GM12865 (cell line): ENCODE data around the gene LRRN4.

Experiments
- DNase-seq: peaks from one replicate; pipeline ENCODE4 v3.0.0; 2010; ENCODE audit warnings: low read depth
- H3K4me3 ChIP-seq: 2 replicates; pipeline ENCODE4 v1.5.1; 2011; ENCODE audit warnings: mild to moderate bottlenecking, low read depth, low read length, control low read depth
- TF ChIP-seq, protein P1 (sequence below): IDR thresholded peaks from 2 replicates; pipeline ENCODE4 v1.5.1; 2011; ENCODE audit warnings: low read length, control low read depth, low read depth, inconsistent platforms; ENCODE audit not compliant: insufficient read depth; ENCODE audit errors: missing control alignments

The LRRN4 gene

GRCh38 chr20:6094565-6094964 is 40.7 kb upstream of the LRRN4 start:
- no peak overlapping the region for H3K4me3 ChIP-seq
- no peak for DNase-seq
- TF ChIP-seq, protein P1, sequence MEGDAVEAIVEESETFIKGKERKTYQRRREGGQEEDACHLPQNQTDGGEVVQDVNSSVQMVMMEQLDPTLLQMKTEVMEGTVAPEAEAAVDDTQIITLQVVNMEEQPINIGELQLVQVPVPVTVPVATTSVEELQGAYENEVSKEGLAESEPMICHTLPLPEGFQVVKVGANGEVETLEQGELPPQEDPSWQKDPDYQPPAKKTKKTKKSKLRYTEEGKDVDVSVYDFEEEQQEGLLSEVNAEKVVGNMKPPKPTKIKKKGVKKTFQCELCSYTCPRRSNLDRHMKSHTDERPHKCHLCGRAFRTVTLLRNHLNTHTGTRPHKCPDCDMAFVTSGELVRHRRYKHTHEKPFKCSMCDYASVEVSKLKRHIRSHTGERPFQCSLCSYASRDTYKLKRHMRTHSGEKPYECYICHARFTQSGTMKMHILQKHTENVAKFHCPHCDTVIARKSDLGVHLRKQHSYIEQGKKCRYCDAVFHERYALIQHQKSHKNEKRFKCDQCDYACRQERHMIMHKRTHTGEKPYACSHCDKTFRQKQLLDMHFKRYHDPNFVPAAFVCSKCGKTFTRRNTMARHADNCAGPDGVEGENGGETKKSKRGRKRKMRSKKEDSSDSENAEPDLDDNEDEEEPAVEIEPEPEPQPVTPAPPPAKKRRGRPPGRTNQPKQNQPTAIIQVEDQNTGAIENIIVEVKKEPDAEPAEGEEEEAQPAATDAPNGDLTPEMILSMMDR = no peak

- TF ChIP-seq, protein P1 = no peak
- H3K4me3 ChIP-seq = no peak overlapping the region
- no peak for DNase-seq
Observed at GRCh38 chr20:6094063-6094462, 40.2 kb upstream of the LRRN4 start.

GRCh38 chr20:6091661-6092060 is 37.8 kb upstream of the LRRN4 start:
- DNase-seq = no peak
- TF ChIP-seq, protein P1 = no peak
- no peak overlapping the region for H3K4me3 ChIP-seq

DNA sequence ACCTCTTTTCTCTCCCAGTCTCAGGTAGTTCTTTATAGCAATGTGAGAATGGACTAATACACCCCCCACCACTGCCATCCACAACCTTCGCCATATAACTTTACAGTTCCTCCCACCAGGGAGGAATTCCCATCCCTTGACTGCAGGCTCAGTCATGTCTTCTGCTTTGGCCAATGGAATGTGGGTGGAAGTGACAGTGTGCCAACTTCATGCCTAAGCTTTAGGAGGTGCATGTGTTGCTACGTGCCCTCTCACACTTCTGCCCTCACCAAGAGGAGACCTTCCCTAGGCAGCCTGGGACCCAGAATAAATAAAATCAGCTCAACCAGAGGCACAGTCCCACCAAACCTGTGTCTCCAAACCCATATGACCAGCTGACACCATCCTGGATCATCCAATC is 33.0 kb upstream of the LRRN4 start:
- H3K4me3 ChIP-seq = no peak overlapping the region
- DNase-seq = no peak
- TF ChIP-seq, protein P1 = no peak

DNA sequence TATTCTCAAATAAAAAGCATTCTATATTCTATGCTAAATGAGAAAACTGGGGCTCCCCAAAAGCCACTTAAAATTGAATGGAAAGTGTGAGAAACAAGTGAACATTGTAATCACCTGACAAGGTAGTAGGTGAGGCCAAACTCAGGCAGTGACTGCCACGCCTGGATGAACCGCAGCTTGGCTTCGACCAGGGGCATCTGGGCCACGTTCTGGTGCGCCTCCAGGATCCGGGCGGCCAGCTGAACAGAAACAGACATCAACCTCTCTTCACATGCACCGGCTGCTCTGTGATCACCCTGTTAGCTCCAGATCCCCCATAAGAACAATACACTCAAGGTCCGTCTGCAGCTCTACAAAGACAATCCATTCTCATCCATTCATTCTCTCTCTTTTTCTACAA is 30.1 kb upstream of the LRRN4 start:
- TF ChIP-seq, protein P1 = no peak
- DNase-seq = no peak
- no peak overlapping the region for H3K4me3 ChIP-seq

GRCh38 chr20:6081236-6081635 is 27.4 kb upstream of the LRRN4 start:
- no peak overlapping the region for H3K4me3 ChIP-seq
- TF ChIP-seq, protein P1 = no peak
- DNase-seq = no peak

DNA sequence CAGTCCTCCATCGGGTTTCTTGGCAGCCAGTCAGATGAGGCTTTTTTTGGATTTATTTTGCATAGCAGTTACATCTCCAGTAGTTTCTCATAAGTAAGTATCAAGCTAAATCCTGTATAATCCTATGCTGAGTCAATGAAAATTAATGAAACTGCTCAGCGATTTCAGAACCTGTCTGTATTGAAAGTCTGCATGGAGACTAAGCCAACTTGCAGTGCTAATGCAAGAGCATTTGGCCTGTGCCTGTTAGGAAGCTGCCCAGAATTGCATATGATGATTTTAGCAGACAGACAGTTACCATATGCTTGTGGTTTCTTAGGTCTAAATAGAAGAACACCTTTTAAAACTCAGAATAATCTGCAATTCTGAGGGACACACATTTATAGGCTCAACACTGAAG is 25.2 kb upstream of the LRRN4 start:
- TF ChIP-seq, protein P1 = no peak
- DNase-seq = no peak
- no peak overlapping the region for H3K4me3 ChIP-seq
